Uterus (tissue), 4 donors: Measurements from ENCODE around the gene IRF7. TPM values are rescaled to one million over a fixed set of nuclear protein-coding genes. Genes with fewer than 3 reads are reported as not detected.

ENCODE experiments used
- DNase-seq, 2 donors: peaks; one replicate each; pipeline ENCODE4 v3.0.0-alpha.2; 2019 to 2020
- H3K27ac ChIP-seq, 2 donors: fragments of 200-600 bp; sonication (generic); 1 replicate in 1 of 2; 2 replicates in 1 of 2; pipeline ENCODE4 v1.5.1; 2016 to 2018
- H3K27me3 ChIP-seq, 2 donors: fragments of 200-600 bp; sonication (generic); one replicate each; pipeline ENCODE4 v1.5.1; 2018 to 2019; ENCODE audit warnings: control low read depth in 1 of 2
- H3K36me3 ChIP-seq, 2 donors: fragments of 200-600 bp; sonication (generic); one replicate each; pipeline ENCODE4 v1.5.1; 2019; ENCODE audit warnings: control low read depth in 1 of 2
- H3K4me1 ChIP-seq, 2 donors: fragments of 200-600 bp; sonication (generic); one replicate each; pipeline ENCODE4 v1.5.1; 2018 to 2019; ENCODE audit warnings: control low read depth in 1 of 2
- H3K4me3 ChIP-seq, 2 donors: fragments of 200-600 bp; sonication (generic); 1 replicate in 1 of 2; 2 replicates in 1 of 2; pipeline ENCODE4 v1.5.1; 2018 to 2019; ENCODE audit warnings: mild to moderate bottlenecking in 1 of 2
- H3K9me3 ChIP-seq, 2 donors: fragments of 200-600 bp; sonication (generic); one replicate each; pipeline ENCODE4 v1.5.1; 2019; ENCODE audit warnings: control low read depth in 1 of 2
- POLR2A ChIP-seq, 2 donors: fragments of 450-650 bp; IDR thresholded peaks; one replicate each; pipeline ENCODE4 v1.6.1; 2016; ENCODE audit warnings: antibody characterized with exemption in 2 of 2, mild to moderate bottlenecking in 1 of 2, moderate library complexity in 1 of 2
- intact Hi-C: fragments of 100-400 bp; cut with DNase I; formaldehyde crosslinking; loops from one replicate; pipeline ENCODE4 v1.15.1; 2023; ENCODE audit warnings: low total_unique reads
- total RNA-seq, 4 donors: library from RNA; depleted of rRNA in 3 of 4; stranded (reverse); fragments of >200 nt in 3 of 4; gene quantifications; one replicate each; pipeline versions ENCODE4 v1.1.0 to v1.2.4, GENCODE V29; 2014 to 2023
- TF ChIP-seq, protein P1 (sequence below), 4 experiments: fragments of 200-600 bp in 2 of 4; fragments of 450-650 bp in 2 of 4; sonication (generic) in 2 of 4; IDR thresholded peaks; one replicate each; pipeline ENCODE4 v1.5.1; 2016 to 2019; ENCODE audit warnings: antibody characterized with exemption in 4 of 4, mild to moderate bottlenecking in 2 of 4, moderate library complexity in 1 of 4
- donor health status: DM: yes; HTN: yes; CAD: no.

The IRF7 gene
- total RNA-seq, 4 donors from 2014 or later, result 9.1 to 33.6 (median 13.1) TPM

GRCh38 chr11:569158-569885 is 46.4 kb downstream of the IRF7 start:
- no peaks in the 10 kb centered on the region for H3K9me3 ChIP-seq
- no peak for DNase-seq
- H3K4me1 ChIP-seq, result peaks cover 4 to 12% of the 10 kb centered on the region in 2 donors
- no peaks in the 10 kb centered on the region for H3K27me3 ChIP-seq
- no peak for TF ChIP-seq POLR2A (IDR thresholded peaks at IDR 0.05)
- TF ChIP-seq, protein P1, sequence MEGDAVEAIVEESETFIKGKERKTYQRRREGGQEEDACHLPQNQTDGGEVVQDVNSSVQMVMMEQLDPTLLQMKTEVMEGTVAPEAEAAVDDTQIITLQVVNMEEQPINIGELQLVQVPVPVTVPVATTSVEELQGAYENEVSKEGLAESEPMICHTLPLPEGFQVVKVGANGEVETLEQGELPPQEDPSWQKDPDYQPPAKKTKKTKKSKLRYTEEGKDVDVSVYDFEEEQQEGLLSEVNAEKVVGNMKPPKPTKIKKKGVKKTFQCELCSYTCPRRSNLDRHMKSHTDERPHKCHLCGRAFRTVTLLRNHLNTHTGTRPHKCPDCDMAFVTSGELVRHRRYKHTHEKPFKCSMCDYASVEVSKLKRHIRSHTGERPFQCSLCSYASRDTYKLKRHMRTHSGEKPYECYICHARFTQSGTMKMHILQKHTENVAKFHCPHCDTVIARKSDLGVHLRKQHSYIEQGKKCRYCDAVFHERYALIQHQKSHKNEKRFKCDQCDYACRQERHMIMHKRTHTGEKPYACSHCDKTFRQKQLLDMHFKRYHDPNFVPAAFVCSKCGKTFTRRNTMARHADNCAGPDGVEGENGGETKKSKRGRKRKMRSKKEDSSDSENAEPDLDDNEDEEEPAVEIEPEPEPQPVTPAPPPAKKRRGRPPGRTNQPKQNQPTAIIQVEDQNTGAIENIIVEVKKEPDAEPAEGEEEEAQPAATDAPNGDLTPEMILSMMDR (IDR thresholded peaks at IDR 0.05), result no peak
- peak overlapping the region; percentile 49 to 77 for H3K27ac ChIP-seq
- H3K36me3 ChIP-seq, result no peaks in the 10 kb centered on the region
- peak overlapping the region; percentile 49 to 52 for H3K4me3 ChIP-seq
- intact Hi-C loops, result no loop called here

- H3K36me3 ChIP-seq, result no peaks in the 10 kb centered on the region
- H3K4me3 ChIP-seq, result peak overlapping the region; percentile 49 to 52
- H3K27ac ChIP-seq, result peak overlapping the region; percentile 49 to 85
- H3K27me3 ChIP-seq, result no peaks in the 10 kb centered on the region
- intact Hi-C loops, result no loop called here
- H3K9me3 ChIP-seq, result no peaks in the 10 kb centered on the region
- TF ChIP-seq, protein P1 (IDR thresholded peaks at IDR 0.05), result peak in 1 of 4 experiments; percentile 6
- TF ChIP-seq POLR2A (IDR thresholded peaks at IDR 0.05), result peak in 1 of 2 donors; percentile 56
- H3K4me1 ChIP-seq, result peaks cover 4 to 12% of the 10 kb centered on the region in 2 donors
- peak; percentile 90 to 91 for DNase-seq
Measured at GRCh38 chr11:568306-569157, 47.2 kb downstream of the IRF7 start.

DNA sequence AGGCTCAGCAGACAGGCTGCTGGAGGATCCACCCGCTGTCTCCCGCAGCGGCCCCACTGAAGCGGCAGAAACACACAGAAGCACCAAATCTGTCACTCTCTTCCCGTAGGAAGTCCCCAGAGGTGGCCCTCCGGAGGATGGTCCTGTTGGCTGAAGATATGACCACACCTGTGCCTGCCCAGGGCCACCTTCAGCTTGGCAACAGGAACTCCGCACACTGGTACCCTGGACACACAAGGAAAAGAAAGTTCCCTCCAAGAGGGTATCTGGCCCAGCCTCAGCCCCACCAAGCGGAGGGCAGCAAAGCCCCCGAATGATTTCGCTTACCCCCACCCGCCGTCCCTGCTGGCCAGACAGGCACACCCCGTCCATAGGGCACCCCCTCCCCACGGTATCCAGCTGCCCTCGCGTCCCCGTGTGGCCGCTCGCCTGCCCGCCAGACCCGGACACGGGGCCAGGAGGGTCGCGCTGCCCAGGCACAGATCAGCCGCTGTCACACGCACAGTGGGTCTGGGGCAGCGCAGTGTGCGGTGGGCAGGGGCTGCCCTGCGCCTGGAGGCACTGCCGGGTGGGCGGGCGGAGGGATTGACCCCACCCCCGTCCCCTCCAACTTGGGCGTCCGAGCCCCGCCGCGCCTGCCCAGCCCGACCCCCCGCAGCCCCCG is 48.0 kb downstream of the IRF7 start:
- Histone ChIP-seq H3K27me3 (no peaks in the 10 kb centered on the region), H3K27ac (peak overlapping the region; percentile 49 to 85), H3K9me3 (no peaks in the 10 kb centered on the region), H3K4me1 (peaks cover 0 to 9% of the 10 kb centered on the region in 2 donors), H3K36me3 (no peaks in the 10 kb centered on the region), H3K4me3 (peak overlapping the region; percentile 49 to 52)
- intact Hi-C loops, result no loop called here
- no peak for TF ChIP-seq POLR2A (IDR thresholded peaks at IDR 0.05)
- TF ChIP-seq, protein P1 (IDR thresholded peaks at IDR 0.05), result no peak
- peak in 1 of 2 donors; percentile 29 for DNase-seq

- peak overlapping the region in 1 of 2 donors; percentile 85 for H3K27ac ChIP-seq
- no peaks in the 10 kb centered on the region for H3K27me3 ChIP-seq
- H3K4me1 ChIP-seq, result peaks cover 0 to 7% of the 10 kb centered on the region in 2 donors
- peak in 1 of 2 donors; percentile 15 for DNase-seq
- intact Hi-C loops, result no loop called here
- TF ChIP-seq, protein P1 (IDR thresholded peaks at IDR 0.05), result no peak
- TF ChIP-seq POLR2A (IDR thresholded peaks at IDR 0.05), result no peak
- no peak overlapping the region for H3K4me3 ChIP-seq
- H3K9me3 ChIP-seq, result no peaks in the 10 kb centered on the region
- H3K36me3 ChIP-seq, result no peaks in the 10 kb centered on the region
Measured at GRCh38 chr11:567011-567628, 48.6 kb downstream of the IRF7 start.
